Hepatocyte (in vitro differentiated cells): ENCODE measurements around the gene EXPH5.

ENCODE experiments used
- EZH2 ChIP-seq: fragments of 200-600 bp; sonication (generic); IDR thresholded peaks from 2 replicates; pipeline ENCODE4 v1.6.1; 2016; ENCODE audit warnings: antibody characterized with exemption, mild to moderate bottlenecking, borderline replicate concordance
- EZH2phosphoT487 ChIP-seq: fragments of 200-600 bp; sonication (generic); IDR thresholded peaks from one replicate; pipeline ENCODE4 v1.6.1; 2018; ENCODE audit warnings: antibody characterized with exemption, mild to moderate bottlenecking, low read depth, moderate library complexity; ENCODE audit not compliant: unreplicated experiment, severe bottlenecking
- TF ChIP-seq, protein P1 (sequence below): fragments of 200-600 bp; sonication (generic); IDR thresholded peaks from 2 replicates; pipeline ENCODE4 v1.5.1; 2016; ENCODE audit warnings: antibody characterized with exemption, mild to moderate bottlenecking; ENCODE audit not compliant: poor library complexity

DNA sequence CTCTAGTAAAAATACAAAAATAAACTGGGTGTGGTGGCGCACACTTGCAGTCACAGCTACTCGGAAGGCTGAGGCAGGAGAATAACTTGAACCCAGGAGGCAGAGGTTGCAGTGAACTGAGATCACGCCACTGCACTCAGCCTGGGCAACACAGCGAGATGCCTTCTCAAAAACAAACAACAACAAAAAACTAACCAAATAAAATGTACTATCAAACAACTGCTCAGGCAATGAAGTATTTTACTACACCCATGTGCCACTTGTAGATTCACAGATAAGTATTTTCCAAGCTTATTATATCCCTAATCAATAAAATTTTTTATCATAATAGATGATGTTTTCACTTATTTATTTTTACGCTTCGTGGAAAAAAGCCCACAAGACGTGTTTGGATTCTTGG, 127.2 kb downstream of the EXPH5 start:
- TF ChIP-seq, protein P1, sequence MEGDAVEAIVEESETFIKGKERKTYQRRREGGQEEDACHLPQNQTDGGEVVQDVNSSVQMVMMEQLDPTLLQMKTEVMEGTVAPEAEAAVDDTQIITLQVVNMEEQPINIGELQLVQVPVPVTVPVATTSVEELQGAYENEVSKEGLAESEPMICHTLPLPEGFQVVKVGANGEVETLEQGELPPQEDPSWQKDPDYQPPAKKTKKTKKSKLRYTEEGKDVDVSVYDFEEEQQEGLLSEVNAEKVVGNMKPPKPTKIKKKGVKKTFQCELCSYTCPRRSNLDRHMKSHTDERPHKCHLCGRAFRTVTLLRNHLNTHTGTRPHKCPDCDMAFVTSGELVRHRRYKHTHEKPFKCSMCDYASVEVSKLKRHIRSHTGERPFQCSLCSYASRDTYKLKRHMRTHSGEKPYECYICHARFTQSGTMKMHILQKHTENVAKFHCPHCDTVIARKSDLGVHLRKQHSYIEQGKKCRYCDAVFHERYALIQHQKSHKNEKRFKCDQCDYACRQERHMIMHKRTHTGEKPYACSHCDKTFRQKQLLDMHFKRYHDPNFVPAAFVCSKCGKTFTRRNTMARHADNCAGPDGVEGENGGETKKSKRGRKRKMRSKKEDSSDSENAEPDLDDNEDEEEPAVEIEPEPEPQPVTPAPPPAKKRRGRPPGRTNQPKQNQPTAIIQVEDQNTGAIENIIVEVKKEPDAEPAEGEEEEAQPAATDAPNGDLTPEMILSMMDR = no peak
- TF ChIP-seq EZH2 (no peak), EZH2phosphoT487 (no peak)
